ENCODE measurements around the gene TNNI3K. TPM values are rescaled to one million over a fixed set of nuclear protein-coding genes. Genes with fewer than 3 reads are reported as not detected.

Gene TNNI3K
- total RNA-seq, 2 donors from 2014 or later, result 0.45 to 0.98 TPM

DNA sequence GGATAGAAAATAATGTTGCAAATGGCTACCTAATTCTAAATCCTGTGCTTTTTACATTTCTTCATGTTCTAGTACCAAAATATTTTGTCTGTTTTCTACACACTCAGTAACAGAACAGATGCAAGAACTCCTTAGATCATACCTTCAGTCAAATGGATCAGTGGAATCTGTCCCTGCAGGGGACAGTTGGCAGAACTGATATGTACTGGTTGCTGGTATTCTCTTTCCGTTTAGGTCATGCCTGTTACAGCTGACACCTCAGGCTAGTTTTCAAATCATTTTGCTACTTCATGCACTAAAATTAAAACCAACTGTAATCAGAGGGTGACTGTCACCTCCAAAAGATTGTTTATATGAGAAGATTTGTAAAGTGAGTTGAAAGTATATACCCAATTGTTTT, 109.2 kb downstream of the TNNI3K start:
- ATAC-seq (no peak), DNase-seq (ENCODE audit: low spot score in 2 of 2) (no peak)
- H3K36me3 Mint-ChIP-seq, result no peaks in the 10 kb centered on the region

GRCh38 chr1:74356493-74356892, 121.3 kb downstream of the TNNI3K start:
- DNase-seq (ENCODE audit: low spot score in 2 of 2), result no peak
- Mint-ChIP-seq H3K36me3 (peaks cover 0 to 10% of the 10 kb centered on the region in 2 donors), H3K27ac (no peak overlapping the region), H3K9me3 (peaks cover 0 to 3% of the 10 kb centered on the region in 2 donors)
- no peak for ATAC-seq

More for the DNA sequence above, 109.2 kb downstream of the TNNI3K start:
- H3K27ac Mint-ChIP-seq, result no peak overlapping the region
- H3K9me3 Mint-ChIP-seq, result no peaks in the 10 kb centered on the region

- no peak for ATAC-seq
- Mint-ChIP-seq H3K36me3 (peaks cover 0 to 5% of the 10 kb centered on the region in 2 donors), H3K9me3 (no peaks in the 10 kb centered on the region), H3K27ac (no peak overlapping the region)
- DNase-seq (ENCODE audit: low spot score in 2 of 2), result no peak
Measured at GRCh38 chr1:74357150-74357549, 122.0 kb downstream of the TNNI3K start.

DNA sequence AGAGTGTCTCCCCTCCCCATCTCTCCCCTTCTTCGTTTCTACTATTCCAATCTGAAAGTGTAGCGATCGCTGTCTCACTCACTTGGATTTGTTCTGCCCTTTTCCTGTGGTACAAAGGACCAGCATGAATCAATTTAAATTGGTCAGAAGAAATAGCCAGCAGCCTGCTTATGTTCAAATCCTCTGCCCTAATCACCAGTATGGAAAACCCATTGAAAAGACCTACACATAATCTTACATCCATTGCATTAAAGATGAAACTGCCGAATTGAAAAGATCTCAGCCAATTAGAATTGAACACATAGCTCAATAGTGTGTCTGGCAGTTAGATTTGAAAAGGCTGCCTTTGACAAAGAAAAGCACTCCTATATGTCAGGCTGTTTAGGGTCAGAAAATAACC, 122.6 kb downstream of the TNNI3K start:
- H3K27ac Mint-ChIP-seq, result no peak overlapping the region
- no peaks in the 10 kb centered on the region for H3K9me3 Mint-ChIP-seq
- ATAC-seq, result no peak
- peaks cover 0 to 5% of the 10 kb centered on the region in 2 donors for H3K36me3 Mint-ChIP-seq
- DNase-seq (ENCODE audit: low spot score in 2 of 2), result no peak

DNA sequence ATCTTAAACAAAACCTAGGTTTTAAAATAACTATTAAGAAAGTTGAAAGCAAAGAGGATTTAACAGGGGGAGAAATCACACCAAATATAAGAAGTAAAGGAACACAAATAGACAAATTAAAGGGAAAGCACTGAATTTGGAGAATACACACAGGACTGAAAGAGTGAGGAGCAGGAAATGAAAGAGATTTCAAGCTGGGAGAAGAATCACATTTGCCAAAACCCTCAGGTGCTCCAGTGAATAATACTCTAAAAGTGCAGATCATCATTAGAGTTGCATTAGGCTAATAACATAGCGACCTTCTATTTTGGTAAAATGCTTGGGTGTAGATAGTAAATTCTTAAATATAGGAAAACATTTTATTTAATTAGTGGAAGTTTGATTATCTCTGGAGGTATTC, 127.5 kb downstream of the TNNI3K start:
- H3K27ac Mint-ChIP-seq, result no peak overlapping the region
- no peaks in the 10 kb centered on the region for H3K36me3 Mint-ChIP-seq
- DNase-seq (ENCODE audit: low spot score in 2 of 2) (no peak), ATAC-seq (no peak)
- H3K9me3 Mint-ChIP-seq, result no peaks in the 10 kb centered on the region

DNA sequence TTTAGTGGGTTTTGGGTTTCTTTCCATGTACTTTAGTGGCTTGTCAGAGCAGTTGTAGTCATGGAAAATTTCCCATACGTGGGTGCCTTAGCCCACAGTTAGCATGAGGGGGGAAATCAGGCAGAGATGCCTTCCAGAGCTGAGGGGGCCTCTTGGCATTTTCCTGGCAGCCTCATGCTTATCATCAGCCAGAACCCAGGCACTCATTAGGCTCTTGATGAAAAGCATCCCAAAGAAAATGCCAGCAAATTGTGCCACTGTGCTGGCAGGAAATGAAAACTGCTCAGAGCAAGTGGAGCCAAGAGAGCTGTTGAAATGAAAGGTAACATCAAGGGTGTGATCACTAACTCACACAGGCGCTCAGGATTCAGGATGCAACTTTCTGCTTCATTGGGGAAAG, 128.0 kb downstream of the TNNI3K start:
- no peak for DNase-seq (ENCODE audit: low spot score in 2 of 2)
- Mint-ChIP-seq H3K9me3 (no peaks in the 10 kb centered on the region), H3K36me3 (no peaks in the 10 kb centered on the region), H3K27ac (no peak overlapping the region)
- no peak for ATAC-seq

DNA sequence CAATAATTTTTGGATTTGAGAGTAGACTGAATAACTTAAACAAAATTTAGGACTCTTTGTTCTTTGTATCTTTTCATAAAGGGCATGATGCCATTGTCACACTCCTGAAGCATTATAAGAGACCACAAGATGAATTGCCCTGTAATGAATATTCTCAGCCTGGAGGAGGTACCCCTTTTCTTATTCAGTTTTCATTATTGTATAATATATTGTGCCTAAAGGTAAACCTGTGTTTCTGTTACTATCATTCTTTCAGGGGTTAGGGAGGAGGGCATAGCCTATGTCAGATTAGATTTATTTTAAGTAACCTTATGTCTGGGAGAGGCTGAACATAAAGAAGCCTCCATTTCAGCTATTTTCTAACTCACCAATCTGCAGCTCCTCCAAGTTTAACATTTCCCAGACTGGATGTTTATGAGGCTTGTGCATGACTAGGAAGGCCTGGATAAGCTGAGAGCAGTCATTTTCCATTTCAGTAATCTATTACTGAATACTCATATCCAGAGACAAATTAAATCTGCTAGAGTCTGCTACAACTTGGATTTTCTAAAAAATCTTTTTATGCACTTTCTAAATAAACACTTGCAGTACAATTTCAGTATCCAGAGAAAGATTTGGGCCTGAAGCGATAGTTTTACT, 132.1 kb downstream of the TNNI3K start:
- no peak overlapping the region for H3K27ac Mint-ChIP-seq
- ATAC-seq (no peak), DNase-seq (ENCODE audit: low spot score in 2 of 2) (no peak)
- no peaks in the 10 kb centered on the region for H3K9me3 Mint-ChIP-seq
- no peaks in the 10 kb centered on the region for H3K36me3 Mint-ChIP-seq

DNA sequence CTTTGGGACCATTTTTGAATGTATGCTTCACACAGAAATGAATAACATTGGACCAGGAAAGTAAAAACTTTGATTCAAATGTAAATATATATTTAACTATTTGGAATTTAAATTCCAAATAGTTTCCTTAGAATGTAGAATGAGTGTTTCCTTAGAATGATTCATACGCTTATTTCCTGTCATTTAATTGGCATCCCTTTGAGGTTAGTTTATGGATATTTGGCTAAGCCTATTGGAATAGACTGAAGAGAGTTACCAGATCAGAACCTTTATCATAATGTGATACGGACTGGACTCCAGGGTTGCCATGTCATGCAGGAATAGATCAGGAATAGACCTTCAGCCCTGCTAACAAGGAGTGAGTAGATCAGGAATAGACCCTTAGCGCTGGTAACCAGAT, 133.1 kb downstream of the TNNI3K start:
- no peaks in the 10 kb centered on the region for H3K36me3 Mint-ChIP-seq
- ATAC-seq (no peak), DNase-seq (ENCODE audit: low spot score in 2 of 2) (no peak)
- H3K9me3 Mint-ChIP-seq, result no peaks in the 10 kb centered on the region
- no peak overlapping the region for H3K27ac Mint-ChIP-seq

DNA sequence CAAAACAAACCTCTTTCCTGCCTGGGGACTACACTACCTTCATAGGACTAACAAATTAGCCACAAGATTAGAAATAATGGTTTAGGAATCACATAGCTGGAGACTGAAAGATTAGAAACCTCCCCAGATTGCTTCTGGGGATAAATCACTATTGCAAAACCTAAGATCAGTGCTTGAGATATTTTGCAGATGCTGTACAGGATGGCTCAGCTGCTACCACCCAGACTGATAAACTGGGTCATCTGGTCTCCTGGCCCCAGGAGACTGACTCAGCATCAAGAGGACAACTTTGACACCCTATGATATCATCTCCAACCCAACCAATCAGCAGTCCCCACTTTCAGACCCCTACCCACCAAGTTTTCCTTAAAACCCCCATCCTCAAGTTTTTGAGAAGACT, 140.2 kb downstream of the TNNI3K start:
- Mint-ChIP-seq H3K27ac (no peak overlapping the region), H3K9me3 (no peaks in the 10 kb centered on the region), H3K36me3 (no peaks in the 10 kb centered on the region)
- ATAC-seq (no peak), DNase-seq (ENCODE audit: low spot score in 2 of 2) (no peak)

DNA sequence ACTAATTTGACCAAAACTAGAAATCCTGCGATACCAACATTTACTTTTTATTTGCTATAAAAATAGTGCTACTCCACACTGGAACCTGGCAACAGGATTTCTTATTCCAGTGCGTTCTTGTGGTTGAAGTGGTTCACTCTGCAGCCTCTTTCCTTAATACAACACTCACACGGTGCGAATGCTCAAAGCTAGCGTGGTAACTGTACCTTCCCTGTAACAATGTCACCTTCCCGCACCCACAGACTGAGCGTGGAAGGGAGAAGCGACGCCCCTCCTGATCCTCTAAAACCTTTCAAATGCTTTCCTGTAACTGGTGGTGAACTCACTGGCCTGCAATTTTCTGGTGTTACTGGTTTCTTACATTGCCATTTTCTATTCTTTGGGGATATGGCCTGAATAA, 145.1 kb downstream of the TNNI3K start:
- ATAC-seq (no peak), DNase-seq (ENCODE audit: low spot score in 2 of 2) (no peak)
- H3K36me3 Mint-ChIP-seq, result no peaks in the 10 kb centered on the region
- no peaks in the 10 kb centered on the region for H3K9me3 Mint-ChIP-seq
- H3K27ac Mint-ChIP-seq, result no peak overlapping the region

- H3K27ac Mint-ChIP-seq, result no peak overlapping the region
Measured at GRCh38 chr1:74388855-74389254, 153.7 kb downstream of the TNNI3K start.

DNA sequence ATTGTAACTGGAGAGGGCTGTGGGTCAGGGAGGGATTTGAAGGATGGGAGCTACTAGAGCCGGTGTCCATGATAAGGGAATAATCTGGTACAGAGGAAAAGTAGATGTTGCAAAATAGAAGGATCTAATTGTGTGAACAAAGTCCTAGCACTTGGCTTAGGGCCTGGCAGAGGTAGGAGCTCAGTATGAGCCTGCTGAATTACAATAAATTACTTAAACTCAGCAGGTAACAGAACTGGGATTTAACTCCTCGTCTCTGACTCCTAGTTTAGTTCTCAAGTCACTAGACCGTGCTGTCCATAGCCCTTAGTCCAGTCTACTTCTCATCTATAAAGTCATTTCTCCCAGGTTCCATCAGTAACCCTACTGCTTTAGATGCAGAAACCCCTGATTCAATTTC, 157.0 kb downstream of the TNNI3K start:
- ATAC-seq (no peak), DNase-seq (ENCODE audit: low spot score in 2 of 2) (no peak)
- H3K36me3 Mint-ChIP-seq, result no peaks in the 10 kb centered on the region
- H3K9me3 Mint-ChIP-seq, result peaks cover 0 to 5% of the 10 kb centered on the region in 2 donors
- no peak overlapping the region for H3K27ac Mint-ChIP-seq

More at GRCh38 chr1:74388855-74389254, 153.7 kb downstream of the TNNI3K start:
- no peak for DNase-seq (ENCODE audit: low spot score in 2 of 2)
- ATAC-seq, result no peak
- Mint-ChIP-seq H3K9me3 (peaks cover 0 to 5% of the 10 kb centered on the region in 2 donors), H3K36me3 (no peaks in the 10 kb centered on the region)

DNA sequence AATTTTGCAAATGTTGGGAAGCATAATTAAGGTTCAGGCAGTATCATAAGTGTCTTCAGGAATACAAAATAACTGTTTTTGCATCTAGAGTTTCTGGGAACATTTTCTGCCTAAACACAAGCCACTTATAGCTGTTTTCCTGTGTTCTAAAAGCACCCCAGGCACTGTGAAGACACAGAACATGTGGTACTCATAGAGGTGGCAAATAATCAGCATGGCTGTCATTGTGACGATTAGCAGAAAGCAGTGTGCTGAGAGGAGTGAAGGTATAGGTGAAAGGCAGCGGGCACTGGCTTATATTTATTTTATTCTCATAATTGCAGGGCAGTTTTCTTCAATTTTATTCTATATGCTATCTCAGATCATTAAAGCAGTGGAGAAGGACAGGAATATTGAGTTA, 157.7 kb downstream of the TNNI3K start:
- ATAC-seq, result no peak
- no peak for DNase-seq (ENCODE audit: low spot score in 2 of 2)
- Mint-ChIP-seq H3K36me3 (no peaks in the 10 kb centered on the region), H3K27ac (no peak overlapping the region), H3K9me3 (peaks cover 0 to 5% of the 10 kb centered on the region in 2 donors)

DNA sequence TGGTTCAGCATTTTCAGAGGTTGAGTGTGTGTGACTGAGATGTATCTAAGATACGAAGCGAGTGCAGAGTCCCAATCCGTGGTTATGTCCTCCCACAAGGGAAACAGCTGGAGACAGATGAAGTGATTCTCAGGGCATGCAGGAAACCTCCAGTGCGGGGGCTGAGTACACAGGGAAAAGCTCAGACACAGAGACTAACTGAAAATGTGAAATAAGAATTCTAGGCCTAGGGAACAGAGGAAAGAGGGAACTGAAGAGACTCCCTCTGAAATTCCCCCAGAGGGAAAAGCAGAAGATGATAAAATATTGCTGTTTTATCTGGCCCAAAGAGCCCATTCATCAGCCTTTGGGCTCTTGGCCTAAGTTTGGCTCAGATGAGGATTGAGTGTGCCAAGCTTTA, 160.4 kb downstream of the TNNI3K start:
- DNase-seq (ENCODE audit: low spot score in 2 of 2), result no peak
- peak overlapping the region in 1 of 2 donors; percentile 67 for H3K27ac Mint-ChIP-seq
- ATAC-seq, result no peak
- peaks cover 3 to 5% of the 10 kb centered on the region in 2 donors for H3K9me3 Mint-ChIP-seq
- no peaks in the 10 kb centered on the region for H3K36me3 Mint-ChIP-seq

- ATAC-seq, result no peak
- Mint-ChIP-seq H3K9me3 (peaks cover under 1 to 4% of the 10 kb centered on the region in 2 donors), H3K27ac (peak overlapping the region in 1 of 2 donors; percentile 4), H3K36me3 (no peaks in the 10 kb centered on the region)
- no peak for DNase-seq (ENCODE audit: low spot score in 2 of 2)
Measured at GRCh38 chr1:74396462-74396861, 161.3 kb downstream of the TNNI3K start.

GRCh38 chr1:74396933-74397332, 161.7 kb downstream of the TNNI3K start:
- Mint-ChIP-seq H3K27ac (no peak overlapping the region), H3K9me3 (peaks cover 0 to 4% of the 10 kb centered on the region in 2 donors), H3K36me3 (no peaks in the 10 kb centered on the region)
- DNase-seq (ENCODE audit: low spot score in 2 of 2) (no peak), ATAC-seq (no peak)

DNA sequence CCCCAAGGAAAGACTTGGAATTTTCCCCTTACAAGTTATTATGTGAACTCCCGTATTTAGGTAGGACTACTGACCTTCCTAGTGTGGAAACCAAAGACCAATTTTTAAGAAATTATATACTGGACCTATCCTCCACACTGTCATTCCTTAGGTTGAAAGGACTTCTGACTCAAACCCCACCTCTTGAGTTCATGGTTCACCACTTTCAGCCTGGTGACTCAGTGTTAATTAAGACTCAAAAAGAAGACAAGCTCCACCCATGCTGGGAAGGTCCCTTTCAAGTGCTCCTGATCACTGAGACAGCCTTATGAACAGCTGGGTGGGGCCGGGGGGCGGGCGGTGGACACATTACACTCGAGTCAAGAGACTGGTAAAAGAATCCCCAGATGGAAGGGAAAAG, 164.1 kb downstream of the TNNI3K start:
- DNase-seq (ENCODE audit: low spot score in 2 of 2), result no peak
- peaks cover under 1 to 4% of the 10 kb centered on the region in 2 donors for H3K9me3 Mint-ChIP-seq
- peak; percentile 36 to 83 for ATAC-seq
- H3K36me3 Mint-ChIP-seq, result no peaks in the 10 kb centered on the region
- no peak overlapping the region for H3K27ac Mint-ChIP-seq

DNA sequence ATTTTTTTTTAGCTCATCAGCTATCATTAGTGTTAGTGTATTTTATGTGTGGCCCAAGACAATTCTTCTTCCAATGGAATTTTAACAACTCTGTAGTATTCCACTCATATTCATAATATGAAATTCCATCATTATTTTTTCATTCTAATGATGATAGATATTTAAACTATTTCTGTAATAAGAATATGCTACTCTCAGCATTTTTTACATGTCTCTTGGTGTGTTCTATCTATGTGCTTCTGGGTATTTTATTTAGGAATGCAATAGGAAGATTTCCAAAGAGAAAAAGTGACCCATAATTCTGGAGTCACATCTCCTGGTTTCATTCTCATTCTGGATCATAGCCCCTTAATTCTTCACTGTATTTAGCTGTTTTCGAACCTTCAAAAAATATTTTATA, 167.7 kb downstream of the TNNI3K start:
- no peak for ATAC-seq
- Mint-ChIP-seq H3K9me3 (peaks cover 4% of the 10 kb centered on the region in 2 donors), H3K36me3 (no peaks in the 10 kb centered on the region), H3K27ac (no peak overlapping the region)
- DNase-seq (ENCODE audit: low spot score in 2 of 2), result no peak
